GM19455 (cell line): ENCODE data around the gene PTPRR.

Source experiments
- ATAC-seq: cut with Tn5 transposase; IDR thresholded peaks from one replicate; pipeline ENCODE4 v1.9.1; 2021; ENCODE audit not compliant: unreplicated experiment

Gene PTPRR

DNA sequence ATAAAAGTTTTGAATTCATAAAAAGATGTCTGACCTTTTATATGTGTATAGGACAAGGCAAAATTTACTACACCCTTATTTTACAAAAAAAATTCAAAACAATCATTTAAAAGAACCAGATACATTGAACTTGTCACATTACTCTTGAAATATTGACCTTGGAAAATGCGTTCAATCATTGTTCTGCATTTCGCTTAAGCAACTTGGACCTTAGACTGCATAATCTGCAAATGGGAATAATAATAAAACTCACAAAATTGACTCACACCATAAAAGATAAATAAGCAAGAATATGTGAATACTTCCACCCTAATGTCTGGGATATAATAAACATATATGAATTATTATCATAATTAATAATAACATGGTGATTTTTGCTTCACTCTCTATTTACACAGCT, 213.9 kb downstream of the PTPRR start:
- ATAC-seq, result no peak

GRCh38 chr12:70698345-70698744, 222.2 kb downstream of the PTPRR start:
- ATAC-seq, result no peak

DNA sequence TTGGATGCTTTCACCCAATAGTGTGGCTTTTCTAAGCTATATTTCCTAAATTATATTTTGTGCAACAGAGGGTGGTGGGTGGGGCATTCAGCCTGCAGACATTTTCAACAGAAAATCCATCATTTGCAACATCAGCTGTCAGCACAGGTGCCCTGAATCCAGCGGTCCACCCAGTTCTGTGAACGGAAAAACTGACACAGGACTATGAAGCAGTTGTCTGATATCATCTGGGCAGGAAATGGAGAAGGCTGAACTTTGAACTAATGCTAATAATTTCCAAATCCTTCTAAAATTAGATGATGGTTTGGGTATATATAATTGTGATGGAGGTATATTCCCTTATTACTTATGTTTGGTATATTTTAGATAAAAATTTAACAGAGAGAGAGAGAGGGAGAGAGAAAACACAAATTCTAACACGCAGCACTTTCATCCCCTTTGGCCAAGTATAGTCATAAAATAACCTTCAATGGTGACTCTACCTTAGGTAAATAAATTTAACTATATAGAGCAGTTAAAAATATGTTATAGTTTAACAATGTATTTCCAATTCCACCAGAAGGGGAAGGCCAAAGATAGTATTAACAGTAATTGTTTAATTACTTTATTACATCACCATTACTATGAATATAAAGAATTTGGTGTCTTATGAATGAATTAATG, 225.0 kb downstream of the PTPRR start:
- no peak for ATAC-seq

DNA sequence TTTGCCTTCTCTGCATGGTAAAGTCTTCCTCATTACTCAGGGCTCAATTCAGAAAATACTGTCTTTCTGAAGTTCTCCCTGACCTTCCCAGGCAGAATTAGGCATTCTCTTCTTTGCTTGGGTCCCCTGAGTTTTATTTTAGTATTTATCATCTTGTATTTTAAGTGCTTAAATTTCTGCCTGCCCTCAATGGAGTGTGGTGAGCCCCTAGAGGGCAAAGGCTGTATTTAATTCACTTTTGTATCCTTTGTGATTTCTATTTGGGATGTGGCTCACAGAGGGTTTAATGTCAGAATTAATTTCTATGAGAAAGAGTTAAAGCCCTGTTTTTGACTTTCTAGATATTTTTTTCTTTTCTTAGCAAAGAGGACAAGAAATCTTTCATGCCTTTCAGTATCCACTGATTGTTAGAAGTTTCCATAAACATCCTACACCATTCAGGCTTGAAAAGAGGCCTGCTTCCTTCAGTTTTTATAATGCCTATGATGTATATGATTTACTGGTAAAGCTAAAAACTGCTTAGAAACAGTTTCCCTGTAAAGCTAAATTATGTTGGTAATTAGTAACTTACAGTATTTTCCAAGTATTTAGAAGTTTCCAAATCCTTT, 227.8 kb downstream of the PTPRR start:
- ATAC-seq, result no peak

DNA sequence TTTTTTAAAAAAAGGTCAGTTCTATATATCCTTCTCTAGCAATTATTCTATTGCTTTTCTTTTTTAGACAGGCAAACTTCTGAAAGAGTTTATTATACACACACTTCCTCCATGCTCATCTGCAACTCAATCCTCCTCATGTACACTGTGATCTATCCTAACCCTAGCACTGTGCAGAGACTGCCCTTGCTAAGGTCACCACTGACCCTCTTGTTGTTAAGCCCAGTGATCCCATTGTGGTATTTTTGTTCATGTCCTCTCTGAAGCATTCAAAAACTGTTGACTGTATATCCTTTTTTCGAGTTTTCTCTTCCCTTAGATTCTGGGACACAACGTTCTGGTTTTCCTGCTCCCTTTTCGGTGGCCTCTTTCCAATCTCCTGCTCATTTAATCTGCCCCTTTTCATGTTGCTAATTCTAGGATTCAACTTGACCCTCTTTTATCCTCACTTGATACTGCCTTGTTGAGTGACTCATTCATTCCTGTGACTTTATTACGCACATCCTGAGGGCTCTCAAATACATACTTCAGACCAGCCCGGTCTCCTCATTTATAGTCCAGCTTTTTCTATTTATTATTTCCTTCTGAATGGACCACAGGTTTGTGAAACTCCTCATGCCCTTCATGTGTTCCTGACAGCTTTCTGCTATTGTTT, 229.4 kb downstream of the PTPRR start:
- ATAC-seq, result no peak

GRCh38 chr12:70686907-70687306, 233.6 kb downstream of the PTPRR start:
- no peak for ATAC-seq

GRCh38 chr12:70686299-70686698, 234.2 kb downstream of the PTPRR start:
- ATAC-seq, result no peak

- no peak for ATAC-seq
These were observed 236.6 kb downstream of the PTPRR start for GRCh38 chr12:70683976-70684375.

DNA sequence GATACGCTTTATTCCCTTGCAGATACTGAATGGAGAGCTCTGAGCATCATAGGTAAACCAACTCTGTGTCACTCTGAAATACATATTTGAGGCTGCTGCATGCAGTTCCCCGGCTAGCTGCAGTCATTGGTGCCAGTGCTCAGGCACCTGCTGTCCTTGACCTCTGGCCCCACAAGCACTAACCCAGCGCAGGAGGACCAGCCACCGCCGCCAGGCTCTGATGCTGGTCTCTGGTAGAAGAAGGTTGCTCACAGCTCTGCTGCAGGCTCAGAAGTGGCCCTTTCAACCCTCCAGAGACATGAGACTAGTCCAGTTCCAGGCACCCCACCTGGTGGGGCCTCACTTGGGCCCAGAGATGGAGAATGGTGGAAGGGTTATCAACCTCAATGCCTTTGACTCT, 248.8 kb downstream of the PTPRR start:
- ATAC-seq, result no peak

DNA sequence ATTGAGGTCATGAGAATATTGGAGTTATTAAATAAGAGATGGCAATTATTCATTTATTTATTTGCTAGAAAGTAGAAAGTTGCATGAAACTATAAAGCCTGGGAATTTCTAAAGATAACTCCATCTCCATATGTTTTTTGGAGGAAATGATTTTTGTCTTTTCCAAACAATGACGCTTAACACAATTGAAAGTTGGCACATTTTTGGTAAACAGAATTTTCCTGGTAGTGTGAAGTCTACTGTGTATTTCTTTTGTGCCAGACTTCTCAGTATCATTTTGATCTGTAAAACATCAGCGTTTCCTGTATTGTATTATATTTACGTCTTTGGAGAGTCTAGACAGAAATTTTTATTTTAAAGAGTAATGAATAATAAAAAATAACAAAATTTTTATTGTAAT, 249.6 kb downstream of the PTPRR start:
- ATAC-seq, result no peak

DNA sequence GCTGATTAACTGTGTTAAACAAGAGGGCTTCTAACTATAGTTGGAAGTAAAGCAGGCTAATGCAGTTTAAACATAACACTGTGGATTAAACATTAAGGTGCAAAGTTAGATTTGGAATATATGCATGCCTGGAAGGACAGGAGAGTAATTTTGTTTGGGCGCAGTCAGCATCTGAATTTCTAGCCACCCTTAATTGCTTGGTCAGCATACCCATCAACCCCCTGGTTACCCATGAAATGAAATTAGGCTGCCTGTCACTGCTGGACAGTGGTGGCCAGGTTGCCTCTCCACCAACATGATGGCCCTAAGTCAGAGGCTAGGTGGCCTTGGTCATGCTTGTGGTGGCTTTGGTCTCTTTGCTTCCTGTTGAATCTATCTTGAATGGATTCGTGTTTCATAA, 253.3 kb downstream of the PTPRR start:
- no peak for ATAC-seq

DNA sequence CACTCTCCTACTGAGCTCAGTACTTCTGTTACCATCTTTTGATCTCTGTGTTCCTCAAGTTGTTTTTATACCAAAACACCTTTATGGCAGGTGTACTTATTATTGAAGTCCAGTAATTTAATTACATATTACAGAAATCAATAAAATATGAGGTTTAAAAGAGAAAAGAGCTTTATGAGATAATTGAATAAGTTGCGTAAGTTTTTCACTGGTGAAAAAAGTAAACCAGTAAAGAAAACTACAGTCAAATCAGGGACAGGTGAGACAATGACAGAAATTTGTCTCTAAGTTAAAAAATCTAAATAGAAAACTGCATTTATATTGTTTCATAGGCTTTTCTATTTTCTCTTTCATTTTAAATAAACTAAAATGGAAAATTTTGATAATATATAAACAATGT, 254.2 kb downstream of the PTPRR start:
- ATAC-seq, result no peak

- ATAC-seq, result no peak
These were observed 256.1 kb downstream of the PTPRR start for GRCh38 chr12:70664465-70664881.

DNA sequence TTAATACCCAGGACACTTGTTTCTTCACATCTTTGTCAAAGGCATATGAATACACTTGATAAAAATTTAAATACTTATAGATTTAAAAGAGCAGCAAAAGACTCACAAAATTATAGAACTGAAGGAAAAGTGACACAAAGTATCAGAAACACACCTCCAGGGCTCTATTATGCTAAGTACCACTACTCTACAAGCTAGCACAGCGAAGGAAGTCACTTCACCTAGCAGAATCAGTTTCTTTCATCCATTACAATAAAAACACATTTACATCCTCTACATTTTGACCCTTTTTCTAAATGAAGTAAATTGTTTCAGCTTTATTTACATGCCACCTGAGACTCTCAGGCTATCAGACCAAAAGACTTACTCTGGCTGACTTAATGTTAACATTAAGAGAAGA, 256.7 kb downstream of the PTPRR start:
- no peak for ATAC-seq

DNA sequence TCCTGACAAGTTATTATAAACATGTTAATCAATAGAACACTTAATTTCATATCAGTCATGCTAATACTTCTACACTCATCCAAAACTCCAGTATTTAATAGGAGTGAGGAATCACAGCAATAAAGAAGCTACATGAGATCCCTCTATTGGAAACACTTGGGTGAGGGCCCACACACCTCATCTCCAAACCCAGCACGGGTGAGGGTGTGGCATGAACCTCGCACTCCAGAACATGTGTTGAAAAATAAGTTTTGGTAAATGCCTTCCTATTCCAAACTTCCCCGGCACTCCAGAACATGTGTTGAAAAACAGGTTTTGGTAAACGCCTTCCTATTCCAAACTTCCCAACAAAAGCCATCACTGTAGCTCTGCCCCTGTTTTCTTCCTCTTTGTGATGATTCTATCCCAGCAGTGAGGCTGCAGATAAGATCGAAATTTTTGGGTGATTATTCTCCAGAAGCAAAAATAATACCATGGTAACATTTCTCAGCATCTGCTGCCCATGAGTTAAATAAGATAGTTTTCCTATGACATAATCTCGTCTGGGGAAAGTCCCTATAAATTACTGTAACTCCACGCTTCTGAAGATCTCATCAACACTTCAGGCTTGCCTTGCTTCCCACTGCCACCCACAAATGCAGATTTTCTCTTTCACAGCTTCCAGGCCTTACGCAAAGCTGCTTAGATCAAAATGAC, 258.9 kb downstream of the PTPRR start:
- no peak for ATAC-seq

GRCh38 chr12:70660620-70661219, 259.8 kb downstream of the PTPRR start:
- no peak for ATAC-seq

DNA sequence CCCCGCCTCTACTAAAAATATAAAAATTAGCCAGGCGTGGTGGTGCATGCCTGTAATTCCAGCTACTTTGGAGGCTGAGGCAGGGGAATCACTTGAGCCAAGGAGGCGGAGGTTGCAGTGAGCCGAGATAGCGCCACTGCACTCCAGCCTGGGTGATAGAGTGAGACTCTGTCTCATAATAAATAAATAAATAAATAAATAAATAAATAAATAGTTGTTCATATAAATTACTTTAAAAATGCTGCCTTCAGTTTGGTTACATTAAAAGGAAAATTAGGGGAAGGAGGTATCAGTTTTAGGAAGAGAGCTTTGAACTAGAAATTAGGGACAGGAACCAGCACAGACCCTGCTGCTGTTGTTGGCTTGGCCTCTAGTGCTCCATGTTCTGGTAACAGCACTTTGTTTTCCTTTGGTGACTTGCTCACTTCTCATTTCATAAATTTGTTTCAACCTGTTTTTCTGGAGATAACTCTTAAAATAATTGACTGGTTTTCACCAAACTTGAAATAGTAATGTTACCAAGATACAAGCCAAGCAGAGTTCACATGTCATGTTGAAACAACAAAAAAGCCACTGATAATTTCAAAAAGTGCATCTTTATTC, 260.4 kb downstream of the PTPRR start:
- ATAC-seq, result no peak

DNA sequence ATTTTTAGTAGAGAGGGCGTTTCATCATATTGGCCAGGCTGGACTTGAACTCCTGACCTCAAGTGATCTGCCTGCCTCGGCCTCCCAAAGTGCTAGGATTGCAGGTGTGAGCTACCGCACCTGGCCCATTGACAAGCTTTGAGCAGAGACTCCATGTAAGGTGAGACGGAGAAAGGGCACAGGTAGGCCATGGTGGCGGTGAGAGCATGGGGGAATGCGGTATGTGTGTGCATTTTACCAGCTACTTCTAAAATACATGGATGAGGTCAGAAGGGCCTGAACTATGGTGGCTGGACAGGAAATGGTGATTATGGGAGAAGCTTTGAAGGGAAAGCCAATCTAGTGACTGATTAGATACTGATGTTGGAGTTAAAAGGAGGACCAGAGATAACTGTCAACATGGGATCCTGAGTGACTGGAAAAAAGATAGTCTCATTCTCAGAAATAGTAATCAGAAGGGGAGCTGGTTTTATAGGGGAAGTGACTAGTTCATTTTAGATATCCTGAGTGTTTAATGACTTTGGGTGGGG, 261.4 kb downstream of the PTPRR start:
- ATAC-seq, result no peak

DNA sequence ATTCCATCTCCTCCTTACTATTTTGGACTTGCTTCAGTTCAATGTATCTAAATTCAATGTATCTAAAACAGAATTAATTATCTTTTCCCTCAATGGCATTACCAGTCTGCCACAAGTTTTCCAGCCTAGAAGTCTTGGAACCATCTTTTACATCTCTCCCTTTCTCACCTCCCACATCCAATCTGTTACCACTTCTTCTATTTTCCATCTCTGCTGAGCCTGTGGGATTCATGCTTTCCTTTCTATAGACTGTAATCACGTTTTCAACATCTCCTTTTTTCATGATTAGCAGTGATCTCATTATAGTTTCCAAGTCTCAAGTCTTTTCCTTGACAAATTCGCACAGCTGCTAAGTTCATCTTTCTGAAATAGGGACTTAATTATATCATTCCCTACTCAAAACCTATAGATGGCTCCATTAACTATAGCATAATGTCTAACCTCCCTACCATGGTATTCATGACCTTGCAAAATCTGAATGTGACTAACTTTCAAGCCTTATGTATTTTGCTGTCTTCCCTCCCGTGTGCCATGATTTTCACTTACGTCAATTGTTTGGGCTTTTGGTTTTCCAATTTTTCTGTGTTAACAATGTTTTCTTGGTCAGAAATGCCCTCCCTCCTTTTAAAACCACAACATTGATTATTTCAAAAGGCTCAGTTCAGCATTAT, 262.8 kb downstream of the PTPRR start:
- no peak for ATAC-seq

- no peak for ATAC-seq
These were observed 268.1 kb downstream of the PTPRR start for GRCh38 chr12:70652451-70652850.
